Amniotic stem cell (primary cell): ENCODE data around the gene ERCC2.
"Not testable (repeated sequence)": the region's sequence is repeated elsewhere in the genome, so short reads cannot be mapped to it uniquely, and the experiment has no call there.

Experiments used
- DNase-seq: peaks from one replicate; lab custom pipeline; 2025; lab: John Stamatoyannopoulos, UW

Gene ERCC2

GRCh38 chr19:45354241-45354842, 16.0 kb downstream of the ERCC2 start:
- no peak for DNase-seq

GRCh38 chr19:45352914-45353796, 17.2 kb downstream of the ERCC2 start:
- DNase-seq = no peak

GRCh38 chr19:45352471-45352870, 17.9 kb downstream of the ERCC2 start:
- no peak for DNase-seq

- no peak for DNase-seq
These were observed 18.3 kb downstream of the ERCC2 start for GRCh38 chr19:45352062-45352461.

- DNase-seq = no peak
These were observed 18.9 kb downstream of the ERCC2 start for GRCh38 chr19:45351401-45351952.

GRCh38 chr19:45350477-45351058, 19.8 kb downstream of the ERCC2 start:
- DNase-seq = no peak

GRCh38 chr19:45349430-45349941, 20.9 kb downstream of the ERCC2 start:
- no peak for DNase-seq

- DNase-seq = no peak
These were observed 21.3 kb downstream of the ERCC2 start for GRCh38 chr19:45349126-45349415.

GRCh38 chr19:45348367-45349125, 21.8 kb downstream of the ERCC2 start:
- DNase-seq = no peak

- DNase-seq = no peak
These were observed 22.6 kb downstream of the ERCC2 start for GRCh38 chr19:45347570-45348366.

GRCh38 chr19:45346449-45346848, 23.9 kb downstream of the ERCC2 start:
- no peak for DNase-seq

GRCh38 chr19:45345506-45345860, 24.9 kb downstream of the ERCC2 start:
- no peak for DNase-seq

- no peak for DNase-seq
These were observed 25.5 kb downstream of the ERCC2 start for GRCh38 chr19:45344621-45345505.

- no peak for DNase-seq
These were observed 27.5 kb downstream of the ERCC2 start for GRCh38 chr19:45342911-45343310.

- DNase-seq = no peak
These were observed 29.4 kb downstream of the ERCC2 start for GRCh38 chr19:45340899-45341453.

GRCh38 chr19:45340232-45340898, 30.0 kb downstream of the ERCC2 start, which contains the start of gene KLC3:
TSS of gene KLC3 (plus strand) at chr19:45340750. CDS start at chr19:45345542, 4,792 bp downstream.
- DNase-seq = no peak

- no peak for DNase-seq
These were observed 30.7 kb downstream of the ERCC2 start for GRCh38 chr19:45339629-45340028.

GRCh38 chr19:45336696-45337251, 33.6 kb downstream of the ERCC2 start:
- DNase-seq = no peak

GRCh38 chr19:45334881-45335280, 35.5 kb downstream of the ERCC2 start:
- not testable (repeated sequence) for DNase-seq
